GM19467 (cell line): ENCODE data around the gene MYH16.
"Not testable (repeated sequence)": the region's sequence is repeated elsewhere in the genome, so short reads cannot be mapped to it uniquely, and the experiment has no call there.

Experiments used
- ATAC-seq: cut with Tn5 transposase; IDR thresholded peaks from one replicate; pipeline ENCODE4 v1.9.1; 2021; ENCODE audit warnings: mild to moderate bottlenecking, moderate library complexity; ENCODE audit not compliant: unreplicated experiment

MYH16 gene

DNA sequence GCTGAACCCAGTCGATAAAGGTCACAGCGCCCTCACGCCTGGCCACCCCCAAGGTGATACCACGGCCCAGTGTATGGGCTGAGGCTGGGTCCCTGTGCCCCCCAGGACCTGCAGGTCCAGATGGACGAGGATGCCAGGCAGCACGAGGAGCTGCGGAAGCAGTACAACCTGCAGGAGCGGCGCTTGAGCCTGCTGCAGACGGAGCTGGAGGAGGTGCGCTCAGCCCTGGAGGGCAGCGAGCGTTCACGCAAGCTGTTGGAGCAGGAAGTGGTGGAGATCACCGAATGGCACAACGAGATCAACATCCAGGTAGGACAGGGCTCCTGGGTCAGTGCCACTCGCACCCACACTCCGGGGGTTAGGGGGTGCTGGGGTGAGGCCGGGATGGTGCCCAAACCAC is 28.9 kb downstream of the MYH16 start:
- no peak for ATAC-seq

DNA sequence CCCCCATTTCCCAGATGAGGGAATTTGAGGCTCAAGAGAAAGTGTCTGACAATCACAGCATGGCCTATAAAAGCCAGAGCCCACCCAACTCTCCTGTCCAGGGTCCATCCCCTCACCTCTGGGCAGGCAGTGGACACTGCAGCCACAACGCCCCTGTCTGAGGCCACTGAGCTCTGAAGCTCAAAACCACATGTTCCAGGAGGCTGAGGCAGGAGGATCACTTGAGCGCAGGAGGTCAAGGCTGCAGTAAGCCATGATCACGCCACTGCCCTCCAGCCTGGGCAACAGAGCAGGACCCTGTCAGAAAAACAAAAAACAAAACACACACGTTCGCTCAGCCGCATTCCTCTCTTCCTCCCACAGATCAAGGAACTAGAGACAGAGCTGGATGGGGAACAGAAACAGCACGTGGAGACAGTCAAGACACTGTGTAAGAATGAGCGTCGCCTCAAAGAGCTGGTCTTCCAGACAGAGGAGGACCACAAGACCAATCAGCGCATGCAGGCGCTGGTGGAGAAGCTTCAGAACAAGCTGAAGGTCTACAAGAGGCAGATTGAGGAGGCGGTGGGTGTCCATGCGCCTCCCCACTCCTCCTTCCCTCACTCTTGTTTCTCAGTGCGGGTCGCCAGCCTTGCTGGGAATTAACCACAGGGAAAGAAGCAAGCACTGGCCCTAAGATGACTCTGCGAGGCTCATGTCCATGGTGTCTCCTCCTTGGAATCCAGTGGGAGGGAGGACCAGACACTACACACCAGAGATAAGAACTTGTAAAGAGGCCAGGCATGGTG is 33.0 kb downstream of the MYH16 start:
- ATAC-seq: no peak

GRCh38 chr7:99308461-99309074 is 35.9 kb downstream of the MYH16 start:
- no peak for ATAC-seq

- ATAC-seq: no peak
Measured at GRCh38 chr7:99309111-99309510, 36.5 kb downstream of the MYH16 start.

DNA sequence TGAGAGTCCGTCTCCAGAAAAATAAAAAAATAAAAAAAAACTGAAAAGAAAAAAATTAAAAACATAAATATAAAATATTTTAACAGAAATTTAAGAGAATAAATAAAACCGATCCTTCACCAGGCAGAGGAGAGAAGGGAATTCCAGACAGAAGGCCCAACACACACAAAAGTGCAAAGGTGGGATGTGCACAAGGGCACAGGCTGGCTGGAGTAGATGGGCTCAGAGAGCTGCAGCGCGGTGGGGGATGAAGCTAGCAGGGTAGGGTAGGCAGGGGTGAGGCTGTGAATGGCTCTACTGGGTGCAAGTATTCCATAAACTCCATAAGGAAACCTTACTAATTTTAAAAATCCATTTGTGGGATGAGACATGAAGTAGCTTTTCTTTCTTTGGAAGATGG is 37.4 kb downstream of the MYH16 start:
- ATAC-seq: no peak

- no peak for ATAC-seq
Measured at GRCh38 chr7:99311702-99312101, 39.1 kb downstream of the MYH16 start.

GRCh38 chr7:99312316-99313203 is 39.9 kb downstream of the MYH16 start:
- ATAC-seq: no peak

DNA sequence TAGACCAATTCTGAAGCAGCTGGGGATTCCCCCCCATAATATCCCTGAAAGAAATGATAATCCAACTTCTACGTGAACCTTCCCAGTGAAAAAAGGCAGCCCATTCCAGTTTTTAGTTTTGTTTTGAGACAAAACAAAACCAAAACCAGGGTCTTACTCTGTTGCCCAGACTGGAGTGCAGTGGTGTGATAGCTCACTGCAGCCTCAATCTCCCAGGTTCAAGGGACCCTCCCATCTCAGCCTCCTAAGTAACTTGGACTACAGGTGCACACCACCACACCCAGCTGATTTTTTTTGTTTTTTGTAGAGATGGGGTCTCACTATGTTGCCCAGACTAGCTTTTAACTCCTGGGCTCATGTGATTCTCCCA is 40.5 kb downstream of the MYH16 start:
- ATAC-seq: no peak

DNA sequence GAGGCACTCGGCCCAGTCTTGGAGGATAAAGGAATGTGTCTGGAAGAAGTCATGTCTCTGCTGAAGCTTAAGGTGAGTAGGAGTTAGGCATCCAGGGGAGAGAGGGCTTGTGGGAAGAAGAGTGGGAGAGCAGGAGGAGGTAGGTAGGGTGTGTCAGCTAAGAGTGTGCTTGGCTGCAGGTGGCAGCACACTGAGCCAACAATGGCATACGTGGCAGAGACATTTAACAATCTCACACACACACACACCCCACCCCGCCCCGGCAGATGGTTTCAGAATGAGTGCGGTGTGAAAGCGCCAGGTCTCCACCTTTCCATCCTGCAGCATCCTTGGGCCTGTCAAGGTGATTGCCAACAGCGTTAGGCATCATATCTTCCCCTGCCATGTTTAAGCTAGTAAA is 41.9 kb downstream of the MYH16 start:
- ATAC-seq: no peak

DNA sequence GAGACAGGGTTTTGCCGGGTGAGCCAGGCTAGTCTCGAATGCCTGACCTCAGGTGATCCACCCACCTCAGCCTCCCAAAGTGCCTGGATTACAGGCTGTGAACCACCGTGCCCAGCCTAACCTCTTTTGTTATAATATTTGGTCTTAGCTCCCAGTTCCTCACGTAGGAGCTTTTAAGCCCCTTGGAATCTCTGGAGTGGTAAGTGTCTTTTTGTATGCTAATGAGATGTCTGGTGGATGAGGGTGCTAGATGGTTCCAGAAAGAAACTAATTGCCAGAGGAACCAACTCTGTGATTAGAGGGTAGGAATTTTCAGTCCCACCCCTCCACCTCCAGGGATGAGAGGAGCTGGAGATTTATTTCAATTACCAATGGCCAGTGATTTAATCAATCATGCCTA is 47.7 kb downstream of the MYH16 start:
- no peak for ATAC-seq

DNA sequence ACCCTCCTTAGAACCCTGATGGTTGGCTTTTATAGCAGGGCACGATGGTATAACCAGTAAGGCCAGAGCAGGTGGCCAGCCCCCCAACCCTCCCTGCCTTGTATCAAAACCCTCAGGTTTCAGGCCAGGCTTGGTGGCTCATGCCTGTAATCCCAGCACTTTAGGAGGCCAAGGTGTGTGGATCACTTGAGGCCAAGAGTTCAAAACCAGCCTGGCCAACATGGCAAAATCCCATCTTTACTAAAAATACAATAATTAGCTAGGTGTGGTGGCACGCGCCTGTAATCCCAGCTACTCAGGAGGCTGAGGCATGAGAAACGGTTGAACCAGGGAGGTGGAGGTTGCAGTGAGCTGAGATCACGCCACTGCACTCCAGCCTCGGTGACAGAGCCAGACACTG is 50.0 kb downstream of the MYH16 start:
- ATAC-seq: not testable (repeated sequence)

DNA sequence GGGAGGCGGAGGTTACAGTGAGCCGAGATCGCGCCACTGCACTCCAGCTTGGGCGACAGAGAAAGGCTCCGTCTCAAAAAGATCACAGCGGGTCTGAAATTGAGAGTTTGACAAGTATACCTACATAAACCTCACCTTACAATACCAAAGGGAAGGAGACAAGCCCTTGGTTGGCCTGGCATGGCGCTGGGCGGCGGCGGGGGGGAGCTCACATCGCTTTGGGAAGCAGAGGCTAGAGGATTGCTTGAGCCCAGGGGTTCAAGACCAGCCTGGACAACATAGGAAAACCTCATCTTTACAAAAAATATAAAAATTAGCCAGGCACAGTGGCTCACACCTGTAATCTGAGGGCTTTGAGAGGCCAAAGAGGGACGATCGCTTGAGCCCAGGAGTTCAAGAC is 51.9 kb downstream of the MYH16 start:
- no peak for ATAC-seq

- no peak for ATAC-seq
Measured at GRCh38 chr7:99325001-99325493, 52.4 kb downstream of the MYH16 start.

GRCh38 chr7:99325592-99326407 is 53.2 kb downstream of the MYH16 start, which contains the start of gene ARPC1A:
TSS of gene ARPC1A (plus strand) at chr7:99325898. CDS start at chr7:99333354, 7,456 bp downstream.
- ATAC-seq: peak; percentile 86

- ATAC-seq: no peak
Measured at GRCh38 chr7:99326408-99326782, 53.8 kb downstream of the MYH16 start.

GRCh38 chr7:99330314-99330961 is 57.8 kb downstream of the MYH16 start:
- ATAC-seq: not testable (repeated sequence)

DNA sequence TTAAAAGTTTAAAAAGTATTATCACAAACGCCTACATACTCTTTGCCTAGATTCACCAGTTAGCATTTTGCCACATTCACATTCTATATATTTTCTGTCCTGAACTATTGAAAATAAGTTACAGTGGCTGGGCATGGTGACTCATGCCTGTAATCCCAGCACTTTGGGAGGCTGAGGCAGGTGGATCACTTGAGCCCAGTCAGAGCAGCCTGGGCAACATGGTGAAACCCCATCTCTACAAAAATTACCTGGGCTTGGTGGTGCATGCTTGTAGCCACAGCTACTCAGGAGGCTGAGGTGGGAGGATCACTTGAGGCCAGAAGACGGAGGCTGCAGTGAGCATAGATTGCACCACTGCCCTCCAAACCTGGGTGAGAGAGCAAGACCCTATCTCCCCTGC is 58.4 kb downstream of the MYH16 start:
- ATAC-seq: no peak

DNA sequence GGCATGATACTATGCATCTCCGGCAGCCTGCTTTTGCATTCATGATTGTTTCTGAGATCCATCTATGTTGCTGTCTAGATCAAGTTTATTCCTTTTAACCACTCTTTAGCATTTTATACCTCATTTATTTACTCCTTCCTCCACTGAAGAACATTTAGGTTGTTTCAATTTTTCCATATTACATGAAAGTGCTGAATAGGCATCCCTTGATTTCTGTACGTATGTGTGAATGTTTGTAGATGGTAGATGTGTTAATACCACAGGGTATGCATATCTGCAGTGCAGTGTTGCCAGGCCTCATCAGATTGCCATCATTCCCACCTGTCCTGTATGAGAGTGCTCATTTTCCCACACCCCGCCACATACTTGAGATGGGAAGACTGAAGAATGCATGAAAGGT is 67.0 kb downstream of the MYH16 start:
- no peak for ATAC-seq

- no peak for ATAC-seq
Measured at GRCh38 chr7:99340659-99341058, 68.0 kb downstream of the MYH16 start.

DNA sequence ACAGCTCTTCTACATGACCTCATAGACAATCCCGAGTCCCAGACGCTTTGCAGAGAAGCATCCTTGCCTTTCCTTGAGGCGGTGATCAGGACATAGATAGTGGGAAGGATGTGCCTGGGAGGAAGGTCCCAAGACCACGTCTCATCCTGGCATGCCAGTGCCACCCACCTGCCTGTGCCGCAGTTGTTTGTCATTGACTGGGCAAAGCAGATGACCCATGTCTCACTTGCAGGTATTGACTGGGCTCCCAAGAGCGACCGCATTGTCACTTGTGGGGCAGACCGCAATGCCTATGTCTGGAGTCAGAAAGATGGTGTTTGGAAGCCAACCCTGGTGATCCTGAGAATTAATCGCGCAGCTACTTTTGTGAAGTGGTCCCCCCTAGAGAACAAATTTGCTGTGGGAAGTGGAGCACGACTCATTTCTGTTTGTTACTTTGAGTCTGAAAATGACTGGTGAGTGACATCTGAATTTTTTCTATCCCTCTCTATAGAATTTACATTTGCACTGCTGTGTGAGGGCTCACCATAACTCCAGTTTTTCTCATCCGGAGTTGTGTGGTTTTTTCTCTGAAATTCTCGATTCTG is 71.5 kb downstream of the MYH16 start:
- ATAC-seq: no peak
